Measurements from ENCODE around the gene FLOT1.
"Not testable (repeated sequence)": the region's sequence is repeated elsewhere in the genome, so short reads cannot be mapped to it uniquely, and the experiment has no call there.

The FLOT1 gene

GRCh38 chr6:30744054-30744805 is 1.7 kb upstream of the FLOT1 start, which contains the start of gene IER3:
Gene IER3 (minus strand): TSS chr6:30744547. CDS start chr6:30744518, 29 bp downstream.
- peak; percentile 65 for DNase-seq

GRCh38 chr6:30743099-30744053 is 889 bp upstream of the FLOT1 start:
- DNase-seq: no peak

- no peak for DNase-seq
These were observed 635 bp downstream of the FLOT1 start for GRCh38 chr6:30741789-30742315.

GRCh38 chr6:30741063-30741779 is 1.3 kb downstream of the FLOT1 start:
- DNase-seq: no peak

- no peak for DNase-seq
These were observed 2.0 kb downstream of the FLOT1 start for GRCh38 chr6:30740540-30740870.

GRCh38 chr6:30738532-30738931 is 4.0 kb downstream of the FLOT1 start:
- no peak for DNase-seq

- DNase-seq: no peak
These were observed 6.7 kb downstream of the FLOT1 start for GRCh38 chr6:30735668-30736314.

GRCh38 chr6:30732237-30732943 is 10.1 kb downstream of the FLOT1 start:
- no peak for DNase-seq

- DNase-seq: peak; percentile 81
These were observed 11.7 kb downstream of the FLOT1 start for GRCh38 chr6:30730601-30731435.

- no peak for DNase-seq
These were observed 14.4 kb downstream of the FLOT1 start for GRCh38 chr6:30727920-30728553.

GRCh38 chr6:30726506-30727413 is 15.7 kb downstream of the FLOT1 start:
- DNase-seq: no peak

GRCh38 chr6:30725713-30726505 is 16.6 kb downstream of the FLOT1 start:
- no peak for DNase-seq

GRCh38 chr6:30724906-30725667 is 17.4 kb downstream of the FLOT1 start:
- DNase-seq: no peak

GRCh38 chr6:30723843-30724741 is 18.4 kb downstream of the FLOT1 start:
- not testable (repeated sequence) for DNase-seq

GRCh38 chr6:30723159-30723842 is 19.2 kb downstream of the FLOT1 start:
- DNase-seq: not testable (repeated sequence)

Measured in activated gamma-delta T cell treated with Interleukin-2 at 50 U/mL for 16 hours (primary cell).